Measurements from ENCODE around the gene TXNDC5.

GRCh38 chr6:7865781-7866180 lies 44.8 kb downstream of the TXNDC5 start:
- TF ChIP-seq CTCF (conservative IDR thresholded peaks at IDR 0.05) (no peak), ZFX (IDR thresholded peaks at IDR 0.05) (no peak)

Data from C4-2B (cell line).